Fibroblast of the aortic adventitia (primary cell): ENCODE results near the gene METTL22. TPM values are rescaled to one million over a fixed set of nuclear protein-coding genes. Genes with fewer than 3 reads are reported as not detected.

Experiments used
- DNase-seq: peaks from one replicate; pipeline ENCODE4 v3.0.0-alpha.2; 2010; ENCODE audit warnings: low read depth
- H3K4me3 ChIP-seq: 2 replicates; pipeline ENCODE4 v1.5.1; 2011; ENCODE audit warnings: low read depth, mild to moderate bottlenecking, control low read depth, low read length, moderate library complexity
- total RNA-seq: library from RNA; depleted of rRNA; stranded (reverse); fragments of >200 nt; gene quantifications from 2 replicates; pipeline ENCODE4 v1.2.3, GENCODE V29; 2012; ENCODE audit warnings: low replicate concordance
- TF ChIP-seq, protein P1 (sequence below): IDR thresholded peaks from 2 replicates; pipeline ENCODE4 v1.5.1; 2011; ENCODE audit warnings: mild to moderate bottlenecking, low read length, control low read depth, inconsistent platforms; ENCODE audit not compliant: insufficient read depth

The METTL22 gene
- total RNA-seq, 1 donor, result 21.7 TPM

DNA sequence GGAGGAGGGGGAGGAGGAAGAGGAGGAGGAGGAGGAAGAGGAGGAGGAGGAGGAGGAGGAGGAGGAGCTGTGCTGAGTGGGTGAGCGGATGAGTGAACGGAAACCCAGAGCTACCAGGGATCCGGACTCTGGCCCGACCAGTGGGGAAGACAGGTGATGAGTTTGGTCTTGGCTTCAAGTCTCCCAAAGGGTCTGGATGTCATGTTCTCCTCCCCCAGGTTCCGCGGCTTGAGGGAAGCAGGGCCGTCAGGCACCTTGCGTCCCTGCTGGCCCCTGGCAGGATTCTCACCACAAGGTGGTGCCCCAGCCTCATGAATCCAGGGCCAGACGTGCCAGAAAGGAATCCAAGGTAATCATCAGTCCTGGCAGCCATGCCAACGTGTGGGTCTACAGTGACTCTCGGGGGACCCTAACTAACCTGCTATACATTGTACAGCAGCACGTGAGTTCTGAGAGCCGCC lies 39.4 kb downstream of the METTL22 start:
- peak; percentile 67 for DNase-seq
- TF ChIP-seq, protein P1, sequence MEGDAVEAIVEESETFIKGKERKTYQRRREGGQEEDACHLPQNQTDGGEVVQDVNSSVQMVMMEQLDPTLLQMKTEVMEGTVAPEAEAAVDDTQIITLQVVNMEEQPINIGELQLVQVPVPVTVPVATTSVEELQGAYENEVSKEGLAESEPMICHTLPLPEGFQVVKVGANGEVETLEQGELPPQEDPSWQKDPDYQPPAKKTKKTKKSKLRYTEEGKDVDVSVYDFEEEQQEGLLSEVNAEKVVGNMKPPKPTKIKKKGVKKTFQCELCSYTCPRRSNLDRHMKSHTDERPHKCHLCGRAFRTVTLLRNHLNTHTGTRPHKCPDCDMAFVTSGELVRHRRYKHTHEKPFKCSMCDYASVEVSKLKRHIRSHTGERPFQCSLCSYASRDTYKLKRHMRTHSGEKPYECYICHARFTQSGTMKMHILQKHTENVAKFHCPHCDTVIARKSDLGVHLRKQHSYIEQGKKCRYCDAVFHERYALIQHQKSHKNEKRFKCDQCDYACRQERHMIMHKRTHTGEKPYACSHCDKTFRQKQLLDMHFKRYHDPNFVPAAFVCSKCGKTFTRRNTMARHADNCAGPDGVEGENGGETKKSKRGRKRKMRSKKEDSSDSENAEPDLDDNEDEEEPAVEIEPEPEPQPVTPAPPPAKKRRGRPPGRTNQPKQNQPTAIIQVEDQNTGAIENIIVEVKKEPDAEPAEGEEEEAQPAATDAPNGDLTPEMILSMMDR, result peak; percentile 85

DNA sequence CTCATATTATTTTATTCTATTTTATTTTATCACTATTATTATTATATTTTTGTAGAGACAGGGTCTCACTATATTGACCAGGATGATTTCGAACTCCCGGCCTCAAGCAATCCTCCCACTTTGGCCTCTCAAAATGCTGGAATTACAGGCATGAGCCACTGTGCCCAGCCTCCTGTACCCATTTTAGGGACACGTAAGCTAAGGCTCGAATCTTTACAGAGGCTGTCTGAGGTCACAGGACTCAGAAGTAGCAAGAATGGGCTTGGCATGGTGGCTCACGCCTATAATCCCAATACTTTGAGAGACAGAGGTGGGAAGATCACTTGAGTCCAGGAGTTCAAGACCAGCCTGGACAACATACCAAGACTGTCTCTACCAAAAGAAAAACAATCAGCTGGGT lies 40.2 kb downstream of the METTL22 start:
- DNase-seq, result no peak
- TF ChIP-seq, protein P1, result no peak
- no peak overlapping the region for H3K4me3 ChIP-seq

More for the DNA sequence above, 39.4 kb downstream of the METTL22 start:
- no peak overlapping the region for H3K4me3 ChIP-seq

DNA sequence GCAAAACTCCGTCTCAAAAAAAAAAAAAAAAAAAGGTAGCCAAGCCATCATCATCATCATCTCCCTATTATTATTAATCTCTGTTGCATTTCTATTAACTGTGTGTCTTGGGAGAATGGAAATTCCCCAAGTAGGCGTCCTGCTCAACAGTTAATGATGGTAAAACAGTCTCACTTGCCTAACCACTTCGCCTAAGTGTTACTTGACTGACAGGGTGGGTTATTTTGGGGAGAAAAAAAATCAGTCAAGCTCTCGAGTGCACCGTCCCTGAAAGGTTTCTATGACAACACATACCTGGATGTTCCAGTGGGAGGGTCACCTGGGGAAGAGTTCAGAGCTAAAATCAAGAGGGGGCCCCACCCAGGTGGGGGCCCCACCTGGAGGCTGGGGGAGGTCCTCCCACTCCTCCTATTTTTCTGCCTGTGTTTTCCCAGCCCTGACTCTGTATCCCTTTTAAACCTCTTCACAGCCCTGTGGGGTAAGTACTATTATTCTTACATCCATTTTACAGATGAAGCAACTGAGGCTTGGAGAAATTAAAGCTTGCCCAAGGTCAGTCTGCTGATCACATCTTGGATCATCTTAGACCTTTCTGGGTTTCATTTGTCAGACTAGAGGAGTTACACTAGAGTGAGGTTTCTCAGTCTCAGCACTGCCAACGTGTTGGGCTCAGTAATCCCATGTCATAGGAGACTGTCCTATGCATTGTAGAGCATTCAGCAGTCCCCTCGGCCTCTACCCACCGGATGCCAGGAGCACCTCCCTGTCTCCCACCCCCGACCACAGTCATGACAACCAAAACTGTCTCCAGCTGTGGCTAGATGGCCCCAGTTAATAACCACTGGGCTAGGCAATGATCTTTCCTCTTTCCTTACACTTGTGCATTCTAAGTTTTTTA lies 41.9 kb downstream of the METTL22 start:
- H3K4me3 ChIP-seq, result no peak overlapping the region
- no peak for DNase-seq
- TF ChIP-seq, protein P1, result no peak

DNA sequence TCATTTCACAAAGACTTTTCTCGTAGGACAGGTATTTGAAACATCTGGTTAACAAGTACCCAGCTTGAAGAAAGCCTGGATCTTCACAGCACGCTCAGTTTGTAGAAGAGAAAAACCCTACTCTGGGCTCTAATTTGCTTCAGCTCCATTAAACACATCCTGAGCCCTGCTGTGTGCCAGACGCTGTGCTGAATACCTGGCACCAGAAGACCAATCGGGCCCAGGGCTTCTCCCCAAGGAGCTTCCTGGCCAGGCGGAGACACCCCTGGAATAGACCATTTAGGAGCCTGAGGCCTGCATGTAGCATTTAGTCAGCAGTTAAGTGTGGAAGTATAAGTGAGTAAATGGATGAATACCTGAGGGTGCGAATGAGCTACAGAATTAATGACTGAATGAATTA lies 44.0 kb downstream of the METTL22 start:
- TF ChIP-seq, protein P1, result no peak
- H3K4me3 ChIP-seq, result no peak overlapping the region
- DNase-seq, result no peak

DNA sequence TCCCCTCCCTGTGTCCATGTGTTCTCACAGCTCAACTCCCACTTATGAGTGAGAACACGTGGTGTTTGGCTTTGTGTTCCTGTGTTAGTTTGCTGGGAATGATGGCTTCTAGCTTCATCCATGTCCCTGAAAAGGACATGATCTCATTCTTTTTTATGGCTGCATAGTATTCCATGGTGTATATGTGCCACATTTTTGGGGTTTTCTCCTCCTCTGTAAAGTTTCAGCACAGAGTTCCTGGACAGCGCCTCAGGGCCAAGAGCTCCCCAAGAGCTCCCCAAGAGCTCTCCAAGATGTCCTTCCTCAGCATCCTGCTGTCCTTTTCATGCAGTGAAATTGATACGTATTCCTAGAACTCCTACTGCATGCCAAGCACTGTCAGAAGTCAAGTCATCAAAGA lies 46.0 kb downstream of the METTL22 start:
- no peak for DNase-seq
- TF ChIP-seq, protein P1, result no peak
- H3K4me3 ChIP-seq, result no peak overlapping the region

DNA sequence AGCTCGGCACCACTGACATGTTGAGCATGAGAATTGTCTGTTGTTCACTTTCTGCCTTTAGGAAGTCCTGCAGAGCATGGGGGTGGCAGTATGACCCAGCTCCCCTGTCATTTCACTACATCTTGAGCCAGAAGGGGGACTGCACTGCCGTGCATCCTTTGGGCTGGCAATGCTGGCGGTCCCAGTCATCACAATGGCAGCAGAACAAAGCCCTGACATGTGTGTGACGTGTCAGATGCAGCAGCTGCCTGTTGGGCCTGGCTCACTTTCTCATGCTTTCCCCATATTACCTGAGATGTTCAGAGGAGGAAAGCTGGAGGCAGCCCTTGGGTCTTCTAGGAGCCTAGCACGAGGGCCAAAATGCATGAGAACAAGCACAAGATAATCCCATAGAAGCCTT lies 46.6 kb downstream of the METTL22 start:
- no peak overlapping the region for H3K4me3 ChIP-seq
- DNase-seq, result no peak
- TF ChIP-seq, protein P1, result no peak
